ENCODE measurements around the gene SPACA7.
"Not testable (repeated sequence)": the region's sequence is repeated elsewhere in the genome, so short reads cannot be mapped to it uniquely, and the experiment has no call there.

SPACA7 gene

GRCh38 chr13:112349681-112350080, 26.5 kb upstream of the SPACA7 start:
- DNase-seq (ENCODE audit: extremely low read depth in 1 of 2, low read depth in 1 of 2), result no peak

GRCh38 chr13:112350300-112350699, 25.9 kb upstream of the SPACA7 start:
- no peak for DNase-seq (ENCODE audit: extremely low read depth in 1 of 2, low read depth in 1 of 2)

- DNase-seq (ENCODE audit: extremely low read depth in 1 of 2, low read depth in 1 of 2), result no peak
Measured at GRCh38 chr13:112351825-112352224, 24.3 kb upstream of the SPACA7 start.

- no peak for DNase-seq (ENCODE audit: extremely low read depth in 1 of 2, low read depth in 1 of 2)
Measured at GRCh38 chr13:112353856-112354255, 22.3 kb upstream of the SPACA7 start.

- DNase-seq (ENCODE audit: extremely low read depth in 1 of 2, low read depth in 1 of 2), result no peak
Measured at GRCh38 chr13:112354330-112355273, 21.6 kb upstream of the SPACA7 start.

- no peak for DNase-seq (ENCODE audit: extremely low read depth in 1 of 2, low read depth in 1 of 2)
Measured at GRCh38 chr13:112355274-112355838, 20.8 kb upstream of the SPACA7 start.

- no peak for DNase-seq (ENCODE audit: extremely low read depth in 1 of 2, low read depth in 1 of 2)
Measured at GRCh38 chr13:112356190-112356589, 20.0 kb upstream of the SPACA7 start.

- no peak for DNase-seq (ENCODE audit: extremely low read depth in 1 of 2, low read depth in 1 of 2)
Measured at GRCh38 chr13:112358156-112358555, 18.0 kb upstream of the SPACA7 start.

GRCh38 chr13:112362021-112362420, 14.1 kb upstream of the SPACA7 start:
- DNase-seq (ENCODE audit: extremely low read depth in 1 of 2, low read depth in 1 of 2), result no peak

GRCh38 chr13:112363867-112364528, 12.2 kb upstream of the SPACA7 start:
- no peak for DNase-seq (ENCODE audit: extremely low read depth in 1 of 2, low read depth in 1 of 2)

- DNase-seq (ENCODE audit: extremely low read depth in 1 of 2, low read depth in 1 of 2), result no peak
Measured at GRCh38 chr13:112366907-112367646, 9.1 kb upstream of the SPACA7 start.

GRCh38 chr13:112368883-112369282, 7.3 kb upstream of the SPACA7 start:
- DNase-seq (ENCODE audit: extremely low read depth in 1 of 2, low read depth in 1 of 2), result no peak

- no peak for DNase-seq (ENCODE audit: extremely low read depth in 1 of 2, low read depth in 1 of 2)
Measured at GRCh38 chr13:112370311-112370710, 5.8 kb upstream of the SPACA7 start.

- no peak for DNase-seq (ENCODE audit: extremely low read depth in 1 of 2, low read depth in 1 of 2)
Measured at GRCh38 chr13:112374271-112374670, 1.9 kb upstream of the SPACA7 start.

GRCh38 chr13:112391746-112392145, 15.6 kb downstream of the SPACA7 start:
- DNase-seq (ENCODE audit: extremely low read depth in 1 of 2, low read depth in 1 of 2), result no peak

GRCh38 chr13:112392719-112393118, 16.6 kb downstream of the SPACA7 start:
- DNase-seq (ENCODE audit: extremely low read depth in 1 of 2, low read depth in 1 of 2), result no peak

- not testable (repeated sequence) for DNase-seq (ENCODE audit: extremely low read depth in 1 of 2, low read depth in 1 of 2)
Measured at GRCh38 chr13:112395022-112395421, 18.9 kb downstream of the SPACA7 start.

- DNase-seq (ENCODE audit: extremely low read depth in 1 of 2, low read depth in 1 of 2), result not testable (repeated sequence)
Measured at GRCh38 chr13:112395941-112396340, 19.8 kb downstream of the SPACA7 start.

GRCh38 chr13:112397108-112397507, 21.0 kb downstream of the SPACA7 start:
- no peak for DNase-seq (ENCODE audit: extremely low read depth in 1 of 2, low read depth in 1 of 2)

GRCh38 chr13:112398347-112398746, 22.2 kb downstream of the SPACA7 start:
- not testable (repeated sequence) for DNase-seq (ENCODE audit: extremely low read depth in 1 of 2, low read depth in 1 of 2)

- not testable (repeated sequence) for DNase-seq (ENCODE audit: extremely low read depth in 1 of 2, low read depth in 1 of 2)
Measured at GRCh38 chr13:112409828-112410227, 33.7 kb downstream of the SPACA7 start.

Data from stimulated activated CD8-positive, alpha-beta memory T cell treated with anti-CD3 and anti-CD28 coated beads, Interleukin-7, amount 100 ng/mL, for 48 hours (primary cell).